ENCODE measurements around the gene HECTD4.
"Not testable (repeated sequence)": the region's sequence is repeated elsewhere in the genome, so short reads cannot be mapped to it uniquely, and the experiment has no call there.

The HECTD4 gene

DNA sequence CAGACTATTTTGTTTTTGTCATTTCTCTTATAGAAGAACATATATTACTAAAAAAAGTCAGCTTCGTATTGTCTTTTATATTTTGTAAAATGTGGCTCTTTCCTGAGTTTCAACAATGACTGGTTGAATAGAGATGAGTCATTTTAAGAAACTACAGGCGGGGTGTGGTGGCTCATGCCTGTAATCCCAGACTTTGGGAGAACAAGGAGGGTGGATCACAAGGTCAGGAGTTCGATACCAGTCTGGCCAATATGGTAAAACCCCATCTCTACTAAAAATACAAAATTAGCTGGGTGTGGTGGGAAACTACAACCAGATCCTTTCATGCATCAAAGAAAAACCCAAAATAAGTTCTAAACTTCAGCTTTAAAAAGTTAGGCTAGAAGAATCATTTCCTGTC is 28.8 kb downstream of the HECTD4 start:
- DNase-seq (ENCODE audit: extremely low read depth, insufficient read length) = peak; percentile 31
- TF ChIP-seq CTCF (IDR thresholded peaks at IDR 0.05; ENCODE audit: insufficient read depth, low read length, poor library complexity, severe bottlenecking) = no peak
- Histone ChIP-seq H3K27me3 (replicated peaks; ENCODE audit: control insufficient read depth, insufficient read depth, low read length) (no peaks in the 10 kb centered on the region), H3K36me3 (ENCODE audit: control insufficient read depth, insufficient read depth, low read length) (no peaks in the 10 kb centered on the region), H3K4me3 (replicated peaks; ENCODE audit: low read depth, low read length) (no peak overlapping the region)

DNA sequence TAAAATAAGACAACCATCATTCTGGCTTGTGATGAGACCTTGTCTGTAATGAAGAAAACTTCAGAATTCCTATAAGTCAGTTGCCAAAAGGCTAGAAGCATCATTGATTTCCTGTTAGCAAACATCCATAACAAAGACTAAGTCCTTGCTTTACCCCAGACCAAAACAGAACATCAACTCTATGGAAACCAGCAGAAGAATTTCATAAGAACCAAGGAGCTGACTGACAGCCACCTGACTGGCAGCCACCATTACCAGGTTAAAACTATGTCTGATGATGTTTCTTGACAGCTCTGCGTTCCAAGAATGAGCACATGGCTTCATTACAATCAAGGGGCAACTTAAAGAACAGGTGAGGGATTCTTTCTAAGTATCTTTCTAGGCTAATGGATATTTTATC is 29.3 kb downstream of the HECTD4 start:
- no peak for TF ChIP-seq CTCF (IDR thresholded peaks at IDR 0.05; ENCODE audit: insufficient read depth, low read length, poor library complexity, severe bottlenecking)
- DNase-seq (ENCODE audit: extremely low read depth, insufficient read length) = no peak
- Histone ChIP-seq H3K36me3 (ENCODE audit: control insufficient read depth, insufficient read depth, low read length) (no peaks in the 10 kb centered on the region), H3K27me3 (replicated peaks; ENCODE audit: control insufficient read depth, insufficient read depth, low read length) (no peaks in the 10 kb centered on the region), H3K4me3 (replicated peaks; ENCODE audit: low read depth, low read length) (no peak overlapping the region)

DNA sequence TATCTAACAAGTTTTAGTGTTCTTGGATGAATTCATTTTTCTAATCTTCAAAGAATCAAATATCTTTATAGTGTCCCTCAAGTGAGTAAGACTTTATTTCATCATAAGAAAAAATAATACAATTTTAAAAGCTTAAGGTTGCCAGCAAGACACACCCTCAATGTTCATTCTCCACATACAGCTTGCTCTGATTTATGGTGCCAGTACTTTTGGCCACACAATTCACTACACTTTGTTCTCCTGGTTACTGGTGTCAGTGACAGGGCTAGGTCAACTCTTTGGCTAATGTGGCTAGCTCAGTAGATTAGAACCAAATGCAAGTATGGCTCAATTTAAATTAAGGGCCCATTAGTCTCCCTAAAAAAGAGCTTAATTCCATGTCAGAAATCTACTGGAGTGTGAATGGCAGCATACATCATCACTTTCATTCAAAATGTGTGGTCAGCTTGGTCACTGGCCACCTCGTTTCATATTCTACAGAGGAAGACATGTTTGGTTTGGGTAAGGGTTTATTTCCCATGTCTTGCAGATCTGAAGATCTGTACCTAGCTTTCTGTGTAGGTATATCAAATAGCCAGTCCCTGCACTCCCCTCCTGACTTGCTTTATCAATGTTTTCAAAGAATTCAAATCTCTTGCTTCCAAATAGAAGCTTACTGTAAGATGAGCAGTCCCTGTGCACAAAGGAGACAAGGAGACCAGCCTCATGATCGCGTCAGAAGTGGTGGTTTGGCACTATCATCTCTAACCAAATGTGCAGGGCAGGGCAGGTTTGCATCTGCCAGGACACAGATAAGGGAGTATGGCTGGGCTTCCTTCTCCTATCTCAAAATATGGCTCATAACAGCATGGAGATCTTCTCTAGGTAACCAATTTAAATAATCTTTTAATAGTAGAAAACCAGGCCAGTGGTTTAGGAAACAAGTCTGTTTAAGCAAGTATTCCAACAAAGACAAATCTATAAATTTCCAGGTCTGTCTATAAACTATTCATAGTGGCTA is 31.3 kb downstream of the HECTD4 start:
- Histone ChIP-seq H3K27me3 (replicated peaks; ENCODE audit: control insufficient read depth, insufficient read depth, low read length) (no peaks in the 10 kb centered on the region), H3K4me3 (replicated peaks; ENCODE audit: low read depth, low read length) (no peak overlapping the region), H3K36me3 (ENCODE audit: control insufficient read depth, insufficient read depth, low read length) (no peaks in the 10 kb centered on the region)
- TF ChIP-seq CTCF (IDR thresholded peaks at IDR 0.05; ENCODE audit: insufficient read depth, low read length, poor library complexity, severe bottlenecking) = no peak
- DNase-seq (ENCODE audit: extremely low read depth, insufficient read length) = no peak

DNA sequence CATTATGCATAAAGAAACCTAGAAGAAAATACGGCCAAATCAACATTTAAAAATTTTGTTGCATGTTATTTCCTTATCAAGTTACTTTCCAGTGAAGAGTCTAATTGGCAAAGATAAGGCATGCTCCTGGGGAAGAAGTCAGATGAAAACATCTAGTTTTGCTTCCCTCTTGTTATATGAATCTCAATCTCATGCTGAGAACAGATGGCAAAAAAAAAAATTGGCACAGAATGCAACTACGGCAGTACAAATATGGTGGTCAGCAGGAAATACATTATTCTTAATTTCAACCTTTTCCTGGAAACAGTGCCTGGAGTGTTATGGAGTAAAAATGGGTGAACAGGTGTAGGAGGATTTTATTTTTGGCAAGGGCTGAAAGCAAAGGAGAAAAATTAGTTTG is 32.8 kb downstream of the HECTD4 start:
- Histone ChIP-seq H3K4me3 (replicated peaks; ENCODE audit: low read depth, low read length) (no peak overlapping the region), H3K36me3 (ENCODE audit: control insufficient read depth, insufficient read depth, low read length) (no peaks in the 10 kb centered on the region), H3K27me3 (replicated peaks; ENCODE audit: control insufficient read depth, insufficient read depth, low read length) (no peaks in the 10 kb centered on the region)
- no peak for TF ChIP-seq CTCF (IDR thresholded peaks at IDR 0.05; ENCODE audit: insufficient read depth, low read length, poor library complexity, severe bottlenecking)
- DNase-seq (ENCODE audit: extremely low read depth, insufficient read length) = no peak

DNA sequence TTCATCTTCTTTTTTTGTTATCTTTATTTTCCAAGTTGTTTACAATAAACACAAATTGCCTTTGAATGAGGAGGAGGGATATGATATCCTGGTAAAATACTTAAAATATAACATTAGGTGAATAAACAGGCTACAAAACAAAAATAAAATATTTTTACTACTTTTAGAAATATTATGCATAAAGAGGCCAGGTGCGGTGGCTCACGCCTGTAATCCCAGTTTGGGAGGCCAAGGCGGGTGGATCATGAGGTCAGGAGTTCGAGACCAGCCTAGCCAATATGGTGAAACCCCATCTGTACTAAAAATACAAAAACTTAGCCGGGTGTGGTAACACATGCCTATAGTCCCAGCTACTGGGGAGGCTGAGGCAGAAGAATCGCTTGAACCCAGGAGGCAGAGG is 33.3 kb downstream of the HECTD4 start:
- H3K36me3 ChIP-seq (ENCODE audit: control insufficient read depth, insufficient read depth, low read length); H3K27me3 ChIP-seq (replicated peaks; ENCODE audit: control insufficient read depth, insufficient read depth, low read length); H3K4me3 ChIP-seq (replicated peaks; ENCODE audit: low read depth, low read length); DNase-seq (ENCODE audit: extremely low read depth, insufficient read length): not testable (repeated sequence)

DNA sequence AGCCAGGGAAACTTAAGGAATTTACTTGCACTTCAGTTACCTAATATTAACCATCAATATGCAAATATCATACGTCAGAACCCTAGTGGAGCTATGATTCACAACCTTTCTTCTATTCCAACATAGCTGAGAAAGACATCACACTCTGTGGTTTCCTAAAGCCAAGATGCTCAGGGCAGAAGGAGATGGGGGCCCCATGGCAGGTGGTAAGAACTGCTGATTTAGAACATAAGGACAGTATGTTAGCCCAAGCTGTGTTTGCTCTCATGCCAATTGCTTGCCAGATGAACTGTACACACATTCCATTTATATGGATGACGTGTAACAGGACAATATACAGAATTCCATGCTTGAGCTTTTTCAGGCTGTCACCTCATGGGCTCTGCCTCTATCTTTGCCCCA is 34.6 kb downstream of the HECTD4 start:
- Histone ChIP-seq H3K27me3 (replicated peaks; ENCODE audit: control insufficient read depth, insufficient read depth, low read length) (no peaks in the 10 kb centered on the region), H3K36me3 (ENCODE audit: control insufficient read depth, insufficient read depth, low read length) (no peaks in the 10 kb centered on the region), H3K4me3 (replicated peaks; ENCODE audit: low read depth, low read length) (no peak overlapping the region)
- TF ChIP-seq CTCF (IDR thresholded peaks at IDR 0.05; ENCODE audit: insufficient read depth, low read length, poor library complexity, severe bottlenecking) = no peak
- no peak for DNase-seq (ENCODE audit: extremely low read depth, insufficient read length)
